SK-N-SH treated with all-trans-retinoic acid at 6 μM for 48 hours (cell line): Measurements from ENCODE around the gene ZNF860.

Experiments used
- ATAC-seq: fragments of 200-7000 bp; cut with Tn5 transposase; 3 replicates; pipeline ENCODE4 v1.9.1; 2020; ENCODE audit warnings: mild to moderate bottlenecking, moderate library complexity
- ARNTL ChIP-seq: fragments of 450-650 bp; formaldehyde crosslinking; IDR thresholded peaks from 2 replicates; pipeline ENCODE4 v1.5.0; 2020; ENCODE audit warnings: low read depth, mild to moderate bottlenecking, moderate library complexity, borderline replicate concordance
- CREB5 ChIP-seq: fragments of 250-450 bp; sonication (Bioruptor Pico); IDR thresholded peaks from 2 replicates; pipeline ENCODE4 v1.5.1; 2020; ENCODE audit warnings: low read depth, mild to moderate bottlenecking, moderate library complexity
- ESRRG ChIP-seq: fragments of 250-450 bp; sonication (Bioruptor Pico); IDR thresholded peaks from 2 replicates; pipeline ENCODE4 v1.6.1; 2021; ENCODE audit warnings: mild to moderate bottlenecking
- GLIS3 ChIP-seq: fragments of 250-450 bp; sonication (Bioruptor Pico); IDR thresholded peaks from 2 replicates; pipeline ENCODE4 v1.5.0; 2020; ENCODE audit warnings: mild to moderate bottlenecking, moderate library complexity
- ISL1 ChIP-seq: fragments of 250-450 bp; sonication (Bioruptor Pico); IDR thresholded peaks from 2 replicates; pipeline ENCODE4 v2.1.2; 2022; ENCODE audit warnings: mild to moderate bottlenecking, moderate library complexity
- OSR1 ChIP-seq: fragments of 250-450 bp; sonication (Bioruptor Pico); IDR thresholded peaks from 2 replicates; pipeline ENCODE4 v1.8.0; 2022; ENCODE audit warnings: moderate library complexity, mild to moderate bottlenecking, inconsistent platforms
- PATZ1 ChIP-seq: fragments of 250-450 bp; sonication (Bioruptor Pico); IDR thresholded peaks from 2 replicates; pipeline ENCODE4 v1.8.0; 2020; ENCODE audit warnings: mild to moderate bottlenecking, moderate library complexity, borderline replicate concordance
- POU6F1 ChIP-seq: fragments of 250-450 bp; sonication (Bioruptor Pico); IDR thresholded peaks from 2 replicates; pipeline ENCODE4 v1.8.0; 2021; ENCODE audit warnings: low read depth, mild to moderate bottlenecking, moderate library complexity, borderline replicate concordance
- PPARA ChIP-seq: fragments of 250-450 bp; sonication (Bioruptor Pico); IDR thresholded peaks from 2 replicates; pipeline ENCODE4 v1.5.0; 2020; ENCODE audit warnings: mild to moderate bottlenecking, borderline replicate concordance
- RARB ChIP-seq: fragments of 250-450 bp; sonication (Bioruptor Pico); IDR thresholded peaks from 2 replicates; pipeline ENCODE4 v1.8.0; 2021; ENCODE audit warnings: mild to moderate bottlenecking, moderate library complexity
- SNAI2 ChIP-seq: fragments of 250-450 bp; sonication (Bioruptor Pico); IDR thresholded peaks from 2 replicates; pipeline ENCODE4 v1.5.0; 2020; ENCODE audit warnings: mild to moderate bottlenecking, moderate library complexity
- TCF4 ChIP-seq: fragments of 250-450 bp; sonication (Bioruptor Pico); IDR thresholded peaks from 2 replicates; pipeline ENCODE4 v1.8.0; 2021; ENCODE audit warnings: mild to moderate bottlenecking, moderate library complexity, borderline replicate concordance
- TOX ChIP-seq: fragments of 250-450 bp; sonication (Bioruptor Pico); IDR thresholded peaks from 2 replicates; pipeline ENCODE4 v1.8.0; 2021; ENCODE audit warnings: mild to moderate bottlenecking, moderate library complexity, borderline replicate concordance
- ZC3H10 ChIP-seq: fragments of 250-450 bp; sonication (Bioruptor Pico); IDR thresholded peaks from 2 replicates; pipeline ENCODE4 v1.5.1; 2021; ENCODE audit warnings: mild to moderate bottlenecking, moderate library complexity
- ZFP3 ChIP-seq: fragments of 250-450 bp; sonication (Bioruptor Pico); IDR thresholded peaks from 2 replicates; pipeline ENCODE4 v1.5.0; 2020; ENCODE audit warnings: mild to moderate bottlenecking, moderate library complexity
- ZNF565 ChIP-seq: fragments of 450-650 bp; formaldehyde crosslinking; conservative IDR thresholded peaks from 2 replicates; pipeline ENCODE4 v1.5.0; 2020; ENCODE audit warnings: low read depth, mild to moderate bottlenecking, moderate library complexity
- ZNF8 ChIP-seq: fragments of 450-650 bp; formaldehyde crosslinking; IDR thresholded peaks from 2 replicates; pipeline ENCODE4 v1.5.0; 2020; ENCODE audit warnings: mild to moderate bottlenecking, moderate library complexity
- TF ChIP-seq, protein P1 (sequence below): fragments of 250-450 bp; sonication (Bioruptor Pico); IDR thresholded peaks from 2 replicates; pipeline ENCODE4 v1.5.1; 2021; ENCODE audit warnings: mild to moderate bottlenecking, moderate library complexity
- TF ChIP-seq, protein P2 (sequence below): fragments of 250-450 bp; sonication (Bioruptor Pico); IDR thresholded peaks from 2 replicates; pipeline ENCODE4 v1.5.0; 2020; ENCODE audit warnings: mild to moderate bottlenecking, moderate library complexity

Gene ZNF860

GRCh38 chr3:31945738-31946052 is 35.9 kb upstream of the ZNF860 start:
- no peak for ATAC-seq
- no peak for TF ChIP-seq TCF4
- TF ChIP-seq, protein P1, sequence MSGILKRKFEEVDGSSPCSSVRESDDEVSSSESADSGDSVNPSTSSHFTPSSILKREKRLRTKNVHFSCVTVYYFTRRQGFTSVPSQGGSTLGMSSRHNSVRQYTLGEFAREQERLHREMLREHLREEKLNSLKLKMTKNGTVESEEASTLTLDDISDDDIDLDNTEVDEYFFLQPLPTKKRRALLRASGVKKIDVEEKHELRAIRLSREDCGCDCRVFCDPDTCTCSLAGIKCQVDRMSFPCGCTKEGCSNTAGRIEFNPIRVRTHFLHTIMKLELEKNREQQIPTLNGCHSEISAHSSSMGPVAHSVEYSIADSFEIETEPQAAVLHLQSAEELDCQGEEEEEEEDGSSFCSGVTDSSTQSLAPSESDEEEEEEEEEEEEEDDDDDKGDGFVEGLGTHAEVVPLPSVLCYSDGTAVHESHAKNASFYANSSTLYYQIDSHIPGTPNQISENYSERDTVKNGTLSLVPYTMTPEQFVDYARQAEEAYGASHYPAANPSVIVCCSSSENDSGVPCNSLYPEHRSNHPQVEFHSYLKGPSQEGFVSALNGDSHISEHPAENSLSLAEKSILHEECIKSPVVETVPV, result no peak
- no peak for TF ChIP-seq SNAI2 (CRISPR knock-in tag)
- no peak for TF ChIP-seq ISL1 (CRISPR knock-in tag)
- TF ChIP-seq ZC3H10 (CRISPR knock-in tag), result no peak
- no peak for TF ChIP-seq ESRRG (CRISPR knock-in tag)
- no peak for TF ChIP-seq CREB5
- no peak for TF ChIP-seq OSR1 (CRISPR knock-in tag)
- TF ChIP-seq PPARA (CRISPR knock-in tag), result no peak
- TF ChIP-seq ZNF8 (CRISPR knock-in tag), result no peak
- no peak for TF ChIP-seq PATZ1 (CRISPR knock-in tag)

- no peak for TF ChIP-seq ZFP3 (CRISPR knock-in tag)
- TF ChIP-seq RARB, result no peak
- no peak for TF ChIP-seq POU6F1 (CRISPR knock-in tag)
- no peak for TF ChIP-seq ISL1 (CRISPR knock-in tag)
- TF ChIP-seq GLIS3 (CRISPR knock-in tag), result no peak
- no peak for TF ChIP-seq TCF4
- TF ChIP-seq, protein P1, result no peak
- no peak for TF ChIP-seq ARNTL
- TF ChIP-seq PPARA (CRISPR knock-in tag), result no peak
- TF ChIP-seq ZC3H10 (CRISPR knock-in tag), result no peak
- no peak for TF ChIP-seq ESRRG (CRISPR knock-in tag)
- TF ChIP-seq OSR1 (CRISPR knock-in tag), result no peak
- no peak for TF ChIP-seq CREB5
- no peak for TF ChIP-seq ZNF565 (CRISPR knock-in tag)
- TF ChIP-seq, protein P2, sequence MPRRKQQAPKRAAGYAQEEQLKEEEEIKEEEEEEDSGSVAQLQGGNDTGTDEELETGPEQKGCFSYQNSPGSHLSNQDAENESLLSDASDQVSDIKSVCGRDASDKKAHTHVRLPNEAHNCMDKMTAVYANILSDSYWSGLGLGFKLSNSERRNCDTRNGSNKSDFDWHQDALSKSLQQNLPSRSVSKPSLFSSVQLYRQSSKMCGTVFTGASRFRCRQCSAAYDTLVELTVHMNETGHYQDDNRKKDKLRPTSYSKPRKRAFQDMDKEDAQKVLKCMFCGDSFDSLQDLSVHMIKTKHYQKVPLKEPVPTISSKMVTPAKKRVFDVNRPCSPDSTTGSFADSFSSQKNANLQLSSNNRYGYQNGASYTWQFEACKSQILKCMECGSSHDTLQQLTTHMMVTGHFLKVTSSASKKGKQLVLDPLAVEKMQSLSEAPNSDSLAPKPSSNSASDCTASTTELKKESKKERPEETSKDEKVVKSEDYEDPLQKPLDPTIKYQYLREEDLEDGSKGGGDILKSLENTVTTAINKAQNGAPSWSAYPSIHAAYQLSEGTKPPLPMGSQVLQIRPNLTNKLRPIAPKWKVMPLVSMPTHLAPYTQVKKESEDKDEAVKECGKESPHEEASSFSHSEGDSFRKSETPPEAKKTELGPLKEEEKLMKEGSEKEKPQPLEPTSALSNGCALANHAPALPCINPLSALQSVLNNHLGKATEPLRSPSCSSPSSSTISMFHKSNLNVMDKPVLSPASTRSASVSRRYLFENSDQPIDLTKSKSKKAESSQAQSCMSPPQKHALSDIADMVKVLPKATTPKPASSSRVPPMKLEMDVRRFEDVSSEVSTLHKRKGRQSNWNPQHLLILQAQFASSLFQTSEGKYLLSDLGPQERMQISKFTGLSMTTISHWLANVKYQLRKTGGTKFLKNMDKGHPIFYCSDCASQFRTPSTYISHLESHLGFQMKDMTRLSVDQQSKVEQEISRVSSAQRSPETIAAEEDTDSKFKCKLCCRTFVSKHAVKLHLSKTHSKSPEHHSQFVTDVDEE (CRISPR knock-in tag), result no peak
- TF ChIP-seq SNAI2 (CRISPR knock-in tag), result no peak
- no peak for TF ChIP-seq TOX (CRISPR knock-in tag)
- no peak for ATAC-seq
These were observed 35.0 kb upstream of the ZNF860 start for GRCh38 chr3:31946484-31947081.
